ENCODE measurements around the gene SHANK2. TPM values are rescaled to one million over a fixed set of nuclear protein-coding genes. Genes with fewer than 3 reads are reported as not detected.

The SHANK2 gene
- polyA plus RNA-seq, 1 donor (not counting 4 experiments of a cell fraction or from before 2014, with no cell fraction given) = 0.22 TPM

DNA sequence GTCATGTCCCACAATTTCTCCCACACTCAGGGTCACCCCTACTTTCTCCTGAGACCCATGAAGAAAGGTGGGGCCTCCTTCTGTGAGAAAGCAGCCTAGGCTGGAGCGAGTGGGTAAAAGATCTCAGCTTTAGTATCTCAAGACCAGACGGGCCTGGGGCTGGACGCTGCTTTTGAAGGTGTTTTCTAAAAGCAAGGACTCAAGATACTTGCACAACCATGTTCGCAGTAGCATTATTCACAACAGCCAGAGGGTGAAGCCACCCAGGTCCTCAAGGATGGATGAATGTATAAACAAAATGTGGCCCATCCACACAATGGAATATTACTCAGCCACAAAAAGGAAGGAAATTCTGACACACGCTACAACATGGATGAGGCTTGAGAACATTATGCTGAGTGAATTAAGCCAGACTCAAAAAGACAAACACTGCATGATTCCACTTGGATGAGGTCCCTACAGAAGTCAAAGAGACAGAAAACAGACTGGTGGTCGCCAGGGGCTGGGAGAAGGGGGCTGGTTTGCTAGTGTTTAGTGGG, 10.6 kb downstream of the SHANK2 start:
- H3K4me2 ChIP-seq (ENCODE audit: control insufficient read depth, extremely low read depth, insufficient read depth, low read depth, low read length) = peak overlapping the region; percentile 88

DNA sequence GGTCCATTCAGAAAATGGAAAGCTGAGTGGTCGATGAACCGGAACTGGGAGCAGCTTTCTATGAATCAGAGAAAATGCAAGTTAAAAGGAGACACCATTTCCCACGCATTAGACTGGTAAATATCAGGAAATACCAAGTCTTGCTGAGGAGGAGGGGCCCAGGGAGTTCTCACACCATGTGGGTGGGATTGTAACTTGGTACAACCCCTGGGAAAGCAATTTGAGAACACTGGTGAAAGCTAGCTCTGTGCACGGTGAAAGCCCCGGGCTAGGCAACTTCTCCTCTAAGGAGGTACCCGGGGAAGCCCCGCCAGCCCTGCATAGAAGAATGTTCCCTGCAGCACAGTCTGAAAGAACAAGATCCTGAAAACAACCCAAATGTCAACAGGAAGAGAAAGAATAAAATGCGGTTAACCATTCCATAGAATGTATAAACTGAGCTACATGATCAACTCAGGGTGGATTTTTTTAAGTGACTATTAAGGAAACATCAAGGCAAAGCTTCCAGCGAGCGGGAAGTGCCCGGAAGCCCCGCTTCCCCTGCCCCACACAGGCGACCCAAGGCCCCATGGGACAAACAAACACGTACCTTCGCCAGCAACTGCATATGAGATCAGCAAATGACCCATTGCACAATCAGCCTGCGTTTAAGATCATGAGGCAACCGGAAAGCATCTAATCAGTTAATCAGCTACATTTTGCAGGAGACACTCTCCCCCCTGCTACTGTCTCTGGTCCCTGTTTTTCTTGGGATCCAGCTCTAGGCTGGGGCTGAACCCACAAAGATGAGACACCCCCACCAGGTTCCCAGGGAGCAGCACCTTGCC, 11.3 kb downstream of the SHANK2 start:
- no peaks in the 10 kb centered on the region for H3K9me1 ChIP-seq (ENCODE audit: control insufficient read depth, extremely low read depth, insufficient read depth, low read length)
- DNase-seq (ENCODE audit: low read depth, low spot score) (peak; percentile 48), FAIRE-seq (peak; percentile 86)
- H3K27ac ChIP-seq (ENCODE audit: control insufficient read depth, insufficient read depth, low read length) = peak overlapping the region; percentile 44
- peak overlapping the region; percentile 88 for H3K4me2 ChIP-seq (ENCODE audit: control insufficient read depth, extremely low read depth, insufficient read depth, low read depth, low read length)
- no peaks in the 10 kb centered on the region for H3K79me2 ChIP-seq (ENCODE audit: control insufficient read depth, insufficient read depth, low read length)
- no peaks in the 10 kb centered on the region for H4K20me1 ChIP-seq (ENCODE audit: control insufficient read depth, extremely low read depth, insufficient read depth, low read length)
- dilution Hi-C loops (cut with MboI; ENCODE audit: extremely low pct_ligation_motif_present, low sequenced_read_pairs) = no loop called here
- TF ChIP-seq EZH2 (IDR thresholded peaks at IDR 0.05; ENCODE audit: low read length) = no peak
- TF ChIP-seq CTCF (optimal IDR thresholded peaks at IDR 0.05 in 1 of 3, IDR thresholded peaks at IDR 0.05 in 1 of 3, conservative IDR thresholded peaks at IDR 0.05 in 1 of 3; ENCODE audit: extremely low read depth in 1 of 3, insufficient read depth in 2 of 3, low read length in 3 of 3) = no peak
- peak overlapping the region; percentile 66 for H2AFZ ChIP-seq (ENCODE audit: control insufficient read depth, low read length)
- H3K27me3 ChIP-seq (ENCODE audit: control insufficient read depth, extremely low read depth, insufficient read depth, low read length) = no peaks in the 10 kb centered on the region
- peak overlapping the region in 2 of 3 experiments; percentile 53 to 58 for H3K4me3 ChIP-seq (ENCODE audit: control insufficient read depth in 2 of 3, extremely low read depth in 1 of 3, insufficient read depth in 2 of 3, low read depth in 1 of 3, low read length in 3 of 3)
- no peaks in the 10 kb centered on the region for H3K9me3 ChIP-seq (ENCODE audit: control insufficient read depth, low read depth, low read length)
- H3K4me1 ChIP-seq (ENCODE audit: control insufficient read depth, extremely low read depth, insufficient read depth, low read length) = peaks cover 11% of the 10 kb centered on the region
- no peaks in the 10 kb centered on the region for H3K36me3 ChIP-seq (ENCODE audit: control insufficient read depth in 2 of 2, extremely low read depth in 1 of 2, insufficient read depth in 2 of 2, low read length in 2 of 2)
- peak overlapping the region; percentile 43 for H3K9ac ChIP-seq (ENCODE audit: control insufficient read depth, extremely low read depth, insufficient read depth, low read length)

More for the DNA sequence above, 10.6 kb downstream of the SHANK2 start:
- peaks cover 11% of the 10 kb centered on the region for H3K4me1 ChIP-seq (ENCODE audit: control insufficient read depth, extremely low read depth, insufficient read depth, low read length)
- H3K27ac ChIP-seq (ENCODE audit: control insufficient read depth, insufficient read depth, low read length) = no peak overlapping the region
- H3K36me3 ChIP-seq (ENCODE audit: control insufficient read depth in 2 of 2, extremely low read depth in 1 of 2, insufficient read depth in 2 of 2, low read length in 2 of 2) = no peaks in the 10 kb centered on the region
- H3K9me3 ChIP-seq (ENCODE audit: control insufficient read depth, low read depth, low read length) = no peaks in the 10 kb centered on the region
- no peaks in the 10 kb centered on the region for H4K20me1 ChIP-seq (ENCODE audit: control insufficient read depth, extremely low read depth, insufficient read depth, low read length)
- H3K9me1 ChIP-seq (ENCODE audit: control insufficient read depth, extremely low read depth, insufficient read depth, low read length) = no peaks in the 10 kb centered on the region
- DNase-seq (ENCODE audit: low read depth, low spot score) (no peak), FAIRE-seq (no peak)
- H3K79me2 ChIP-seq (ENCODE audit: control insufficient read depth, insufficient read depth, low read length) = no peaks in the 10 kb centered on the region
- H3K27me3 ChIP-seq (ENCODE audit: control insufficient read depth, extremely low read depth, insufficient read depth, low read length) = no peaks in the 10 kb centered on the region
- no peak overlapping the region for H3K9ac ChIP-seq (ENCODE audit: control insufficient read depth, extremely low read depth, insufficient read depth, low read length)
- peak overlapping the region in 1 of 3 experiments; percentile 58 for H3K4me3 ChIP-seq (ENCODE audit: control insufficient read depth in 2 of 3, extremely low read depth in 1 of 3, insufficient read depth in 2 of 3, low read depth in 1 of 3, low read length in 3 of 3)
- H2AFZ ChIP-seq (ENCODE audit: control insufficient read depth, low read length) = no peak overlapping the region
- dilution Hi-C loops (cut with MboI; ENCODE audit: extremely low pct_ligation_motif_present, low sequenced_read_pairs) = no loop called here
- TF ChIP-seq EZH2 (IDR thresholded peaks at IDR 0.05; ENCODE audit: low read length) (no peak), CTCF (optimal IDR thresholded peaks at IDR 0.05 in 1 of 3, IDR thresholded peaks at IDR 0.05 in 1 of 3, conservative IDR thresholded peaks at IDR 0.05 in 1 of 3; ENCODE audit: extremely low read depth in 1 of 3, insufficient read depth in 2 of 3, low read length in 3 of 3) (no peak)
